ENCODE data around the gene EAF2. TPM values are rescaled to one million over a fixed set of nuclear protein-coding genes. Genes with fewer than 3 reads are reported as not detected.

Gene EAF2
- total and polyA plus RNA-seq, 2 donors from 2014 or later = 13.9 to 43.6 TPM

DNA sequence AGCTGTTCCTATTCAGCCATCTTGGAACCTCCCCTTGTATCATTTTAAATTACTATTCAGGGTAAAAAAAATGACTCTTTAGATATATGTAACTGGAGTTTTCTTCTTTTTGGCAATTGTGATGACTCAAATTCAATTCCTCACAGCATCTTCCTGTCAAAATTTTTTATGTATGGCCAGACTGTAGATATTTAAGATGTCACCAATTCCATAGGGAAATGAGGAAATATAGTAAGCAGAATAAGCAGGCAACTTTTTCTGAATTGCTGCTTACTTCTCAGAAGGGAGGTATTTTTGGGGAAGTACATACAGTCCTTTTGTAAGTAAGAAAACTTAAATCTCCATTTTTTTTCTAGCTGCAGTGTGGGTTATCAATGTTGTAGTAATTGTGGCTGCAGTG is 28.8 kb downstream of the EAF2 start:
- no peaks in the 10 kb centered on the region for H3K4me1 ChIP-seq (ENCODE audit: control insufficient read depth in 2 of 3, insufficient read depth in 2 of 3, low read depth in 1 of 3, low read length in 3 of 3)
- H3K27me3 ChIP-seq (ENCODE audit: control insufficient read depth, insufficient read depth, low read length) = no peaks in the 10 kb centered on the region
- intact Hi-C loops (cut with DNase I) = no loop called here
- no peak overlapping the region for H3K4me3 ChIP-seq (ENCODE audit: low read length in 3 of 3)
- H3K36me3 ChIP-seq (ENCODE audit: control insufficient read depth in 2 of 3, insufficient read depth in 3 of 3, low read length in 3 of 3) = no peaks in the 10 kb centered on the region
- H3K27ac ChIP-seq (ENCODE audit: low read depth in 2 of 2, low read length in 2 of 2) = no peak overlapping the region
- no peaks in the 10 kb centered on the region for H3K9me3 ChIP-seq (ENCODE audit: control insufficient read depth in 2 of 3, insufficient read depth in 1 of 3, low read length in 3 of 3)
- FAIRE-seq = no peak
- H3K9ac ChIP-seq (ENCODE audit: low read length in 3 of 3) = no peak overlapping the region
- DNase-seq = no peak
- TF ChIP-seq, protein P1, sequence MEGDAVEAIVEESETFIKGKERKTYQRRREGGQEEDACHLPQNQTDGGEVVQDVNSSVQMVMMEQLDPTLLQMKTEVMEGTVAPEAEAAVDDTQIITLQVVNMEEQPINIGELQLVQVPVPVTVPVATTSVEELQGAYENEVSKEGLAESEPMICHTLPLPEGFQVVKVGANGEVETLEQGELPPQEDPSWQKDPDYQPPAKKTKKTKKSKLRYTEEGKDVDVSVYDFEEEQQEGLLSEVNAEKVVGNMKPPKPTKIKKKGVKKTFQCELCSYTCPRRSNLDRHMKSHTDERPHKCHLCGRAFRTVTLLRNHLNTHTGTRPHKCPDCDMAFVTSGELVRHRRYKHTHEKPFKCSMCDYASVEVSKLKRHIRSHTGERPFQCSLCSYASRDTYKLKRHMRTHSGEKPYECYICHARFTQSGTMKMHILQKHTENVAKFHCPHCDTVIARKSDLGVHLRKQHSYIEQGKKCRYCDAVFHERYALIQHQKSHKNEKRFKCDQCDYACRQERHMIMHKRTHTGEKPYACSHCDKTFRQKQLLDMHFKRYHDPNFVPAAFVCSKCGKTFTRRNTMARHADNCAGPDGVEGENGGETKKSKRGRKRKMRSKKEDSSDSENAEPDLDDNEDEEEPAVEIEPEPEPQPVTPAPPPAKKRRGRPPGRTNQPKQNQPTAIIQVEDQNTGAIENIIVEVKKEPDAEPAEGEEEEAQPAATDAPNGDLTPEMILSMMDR (IDR thresholded peaks at IDR 0.05; ENCODE audit: borderline replicate concordance, extremely low read depth, insufficient read depth) = no peak

- DNase-seq (no peak), FAIRE-seq (no peak)
- intact Hi-C loops (cut with DNase I) = no loop called here
- H3K27ac ChIP-seq (ENCODE audit: low read depth in 2 of 2, low read length in 2 of 2) = no peak overlapping the region
- no peaks in the 10 kb centered on the region for H3K9me3 ChIP-seq (ENCODE audit: control insufficient read depth in 2 of 3, insufficient read depth in 1 of 3, low read length in 3 of 3)
- H3K4me1 ChIP-seq (ENCODE audit: control insufficient read depth in 2 of 3, insufficient read depth in 2 of 3, low read depth in 1 of 3, low read length in 3 of 3) = no peaks in the 10 kb centered on the region
- no peak overlapping the region for H3K9ac ChIP-seq (ENCODE audit: low read length in 3 of 3)
- no peaks in the 10 kb centered on the region for H3K27me3 ChIP-seq (ENCODE audit: control insufficient read depth, insufficient read depth, low read length)
- H3K36me3 ChIP-seq (ENCODE audit: control insufficient read depth in 2 of 3, insufficient read depth in 3 of 3, low read length in 3 of 3) = no peaks in the 10 kb centered on the region
- TF ChIP-seq, protein P1 (IDR thresholded peaks at IDR 0.05; ENCODE audit: borderline replicate concordance, extremely low read depth, insufficient read depth) = no peak
- no peak overlapping the region for H3K4me3 ChIP-seq (ENCODE audit: low read length in 3 of 3)
Measured at GRCh38 chr3:121869736-121870135, 34.7 kb downstream of the EAF2 start.

- FAIRE-seq = no peak
- intact Hi-C loops (cut with DNase I) = no loop called here
- TF ChIP-seq, protein P1 (IDR thresholded peaks at IDR 0.05; ENCODE audit: borderline replicate concordance, extremely low read depth, insufficient read depth) = no peak
- Histone ChIP-seq H3K4me1 (ENCODE audit: control insufficient read depth in 2 of 3, insufficient read depth in 2 of 3, low read depth in 1 of 3, low read length in 3 of 3) (no peaks in the 10 kb centered on the region), H3K27ac (ENCODE audit: low read depth in 2 of 2, low read length in 2 of 2) (no peak overlapping the region), H3K4me3 (ENCODE audit: low read length in 3 of 3) (no peak overlapping the region), H3K9ac (ENCODE audit: low read length in 3 of 3) (no peak overlapping the region), H3K36me3 (ENCODE audit: control insufficient read depth in 2 of 3, insufficient read depth in 3 of 3, low read length in 3 of 3) (no peaks in the 10 kb centered on the region), H3K27me3 (ENCODE audit: control insufficient read depth, insufficient read depth, low read length) (no peaks in the 10 kb centered on the region), H3K9me3 (ENCODE audit: control insufficient read depth in 2 of 3, insufficient read depth in 1 of 3, low read length in 3 of 3) (no peaks in the 10 kb centered on the region)
- DNase-seq = no peak
Measured at GRCh38 chr3:121870717-121871116, 35.7 kb downstream of the EAF2 start.

GRCh38 chr3:121871430-121871829 is 36.4 kb downstream of the EAF2 start:
- Histone ChIP-seq H3K4me1 (ENCODE audit: control insufficient read depth in 2 of 3, insufficient read depth in 2 of 3, low read depth in 1 of 3, low read length in 3 of 3) (no peaks in the 10 kb centered on the region), H3K27me3 (ENCODE audit: control insufficient read depth, insufficient read depth, low read length) (no peaks in the 10 kb centered on the region), H3K36me3 (ENCODE audit: control insufficient read depth in 2 of 3, insufficient read depth in 3 of 3, low read length in 3 of 3) (no peaks in the 10 kb centered on the region), H3K9ac (ENCODE audit: low read length in 3 of 3) (no peak overlapping the region), H3K27ac (ENCODE audit: low read depth in 2 of 2, low read length in 2 of 2) (no peak overlapping the region), H3K9me3 (ENCODE audit: control insufficient read depth in 2 of 3, insufficient read depth in 1 of 3, low read length in 3 of 3) (no peaks in the 10 kb centered on the region), H3K4me3 (ENCODE audit: low read length in 3 of 3) (no peak overlapping the region)
- TF ChIP-seq, protein P1 (IDR thresholded peaks at IDR 0.05; ENCODE audit: borderline replicate concordance, extremely low read depth, insufficient read depth) = no peak
- no peak for DNase-seq
- no peak for FAIRE-seq
- intact Hi-C loops (cut with DNase I) = no loop called here

Measured in kidney (tissue), 14 donors.